ENCODE results near the gene LSR.

LSR gene

GRCh38 chr19:35299523-35300338, 50.9 kb downstream of the LSR start:
- in situ Hi-C loops (cut with HindIII; ENCODE audit: low pct_ligation_motif_present, low sequenced_read_pairs): no loop called here
- no peaks in the 10 kb centered on the region for H3K36me3 ChIP-seq (replicated peaks)
- H3K4me3 ChIP-seq (ENCODE audit: low read depth, low read length): no peak overlapping the region
- H3K27me3 ChIP-seq (replicated peaks): no peaks in the 10 kb centered on the region
- H3K27ac ChIP-seq: no peak overlapping the region
- no peak for TF ChIP-seq CTCF (IDR thresholded peaks at IDR 0.05; ENCODE audit: low read depth, low read length, missing control alignments)
- DNase-seq: no peak

- H3K27me3 ChIP-seq (replicated peaks): no peaks in the 10 kb centered on the region
- no peak overlapping the region for H3K4me3 ChIP-seq (ENCODE audit: low read depth, low read length)
- TF ChIP-seq CTCF (IDR thresholded peaks at IDR 0.05; ENCODE audit: low read depth, low read length, missing control alignments): no peak
- DNase-seq: no peak
- no peaks in the 10 kb centered on the region for H3K36me3 ChIP-seq (replicated peaks)
- in situ Hi-C loops (cut with HindIII; ENCODE audit: low pct_ligation_motif_present, low sequenced_read_pairs): no loop called here
- no peak overlapping the region for H3K27ac ChIP-seq
These were observed 51.5 kb downstream of the LSR start for GRCh38 chr19:35300339-35300649.

GRCh38 chr19:35301961-35302360, 53.2 kb downstream of the LSR start:
- H3K4me3 ChIP-seq (ENCODE audit: low read depth, low read length): no peak overlapping the region
- no peak overlapping the region for H3K27ac ChIP-seq
- DNase-seq: no peak
- in situ Hi-C loops (cut with HindIII; ENCODE audit: low pct_ligation_motif_present, low sequenced_read_pairs): no loop called here
- H3K27me3 ChIP-seq (replicated peaks): no peaks in the 10 kb centered on the region
- no peak for TF ChIP-seq CTCF (IDR thresholded peaks at IDR 0.05; ENCODE audit: low read depth, low read length, missing control alignments)
- H3K36me3 ChIP-seq (replicated peaks): no peaks in the 10 kb centered on the region

- Histone ChIP-seq H3K27ac (no peak overlapping the region), H3K4me3 (ENCODE audit: low read depth, low read length) (no peak overlapping the region), H3K36me3 (replicated peaks) (no peaks in the 10 kb centered on the region), H3K27me3 (replicated peaks) (no peaks in the 10 kb centered on the region)
- in situ Hi-C loops (cut with HindIII; ENCODE audit: low pct_ligation_motif_present, low sequenced_read_pairs): no loop called here
- no peak for TF ChIP-seq CTCF (IDR thresholded peaks at IDR 0.05; ENCODE audit: low read depth, low read length, missing control alignments)
- DNase-seq: no peak
These were observed 53.6 kb downstream of the LSR start for GRCh38 chr19:35302446-35302845.

- TF ChIP-seq CTCF (IDR thresholded peaks at IDR 0.05; ENCODE audit: low read depth, low read length, missing control alignments): no peak
- no peak for DNase-seq
- in situ Hi-C loops (cut with HindIII; ENCODE audit: low pct_ligation_motif_present, low sequenced_read_pairs): no loop called here
These were observed 54.6 kb downstream of the LSR start for GRCh38 chr19:35303357-35303915.

GRCh38 chr19:35304036-35304435, 55.2 kb downstream of the LSR start:
- H3K27me3 ChIP-seq (replicated peaks): no peaks in the 10 kb centered on the region
- H3K36me3 ChIP-seq (replicated peaks): no peaks in the 10 kb centered on the region
- DNase-seq: no peak
- no peak for TF ChIP-seq CTCF (IDR thresholded peaks at IDR 0.05; ENCODE audit: low read depth, low read length, missing control alignments)
- H3K4me3 ChIP-seq (ENCODE audit: low read depth, low read length): no peak overlapping the region
- in situ Hi-C loops (cut with HindIII; ENCODE audit: low pct_ligation_motif_present, low sequenced_read_pairs): no loop called here
- H3K27ac ChIP-seq: no peak overlapping the region

More at GRCh38 chr19:35303357-35303915, 54.6 kb downstream of the LSR start:
- H3K36me3 ChIP-seq (replicated peaks): no peaks in the 10 kb centered on the region
- no peaks in the 10 kb centered on the region for H3K27me3 ChIP-seq (replicated peaks)
- H3K27ac ChIP-seq: no peak overlapping the region
- no peak overlapping the region for H3K4me3 ChIP-seq (ENCODE audit: low read depth, low read length)
